ENCODE results near the gene CLCN7. TPM values are rescaled to one million over a fixed set of nuclear protein-coding genes. Genes with fewer than 3 reads are reported as not detected.

CLCN7 gene
- total RNA-seq, 1 donor from 2014 or later = 76.2 TPM

GRCh38 chr16:1496464-1496863 lies 21.6 kb upstream of the CLCN7 start:
- no peak for TF ChIP-seq CTCF (conservative IDR thresholded peaks at IDR 0.05; ENCODE audit: low read depth, low read length)
- DNase-seq (ENCODE audit: low read depth) = no peak
- no peak overlapping the region for H3K4me3 ChIP-seq (ENCODE audit: low read depth, low read length)

DNA sequence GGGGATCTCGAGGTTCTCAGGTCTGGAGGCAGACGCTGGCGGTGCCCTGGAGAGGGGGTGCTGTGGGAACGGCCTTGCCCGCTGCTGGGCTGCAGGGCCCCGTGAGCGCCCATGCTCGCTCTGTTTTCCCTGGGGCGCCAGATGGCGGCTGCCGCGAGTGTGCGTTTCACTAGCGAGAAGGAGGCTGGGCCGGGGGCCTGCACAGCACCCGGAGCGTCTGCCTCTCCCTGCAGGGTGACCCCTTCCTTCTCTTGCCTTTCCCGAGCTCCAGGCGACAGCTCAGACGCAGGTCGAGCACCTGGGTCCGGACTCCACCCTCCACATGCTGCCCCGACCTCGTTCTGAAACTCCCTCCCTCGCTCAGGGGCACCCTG lies 21.0 kb upstream of the CLCN7 start:
- TF ChIP-seq CTCF (conservative IDR thresholded peaks at IDR 0.05; ENCODE audit: low read depth, low read length) = no peak
- no peak for DNase-seq (ENCODE audit: low read depth)
- no peak overlapping the region for H3K4me3 ChIP-seq (ENCODE audit: low read depth, low read length)

DNA sequence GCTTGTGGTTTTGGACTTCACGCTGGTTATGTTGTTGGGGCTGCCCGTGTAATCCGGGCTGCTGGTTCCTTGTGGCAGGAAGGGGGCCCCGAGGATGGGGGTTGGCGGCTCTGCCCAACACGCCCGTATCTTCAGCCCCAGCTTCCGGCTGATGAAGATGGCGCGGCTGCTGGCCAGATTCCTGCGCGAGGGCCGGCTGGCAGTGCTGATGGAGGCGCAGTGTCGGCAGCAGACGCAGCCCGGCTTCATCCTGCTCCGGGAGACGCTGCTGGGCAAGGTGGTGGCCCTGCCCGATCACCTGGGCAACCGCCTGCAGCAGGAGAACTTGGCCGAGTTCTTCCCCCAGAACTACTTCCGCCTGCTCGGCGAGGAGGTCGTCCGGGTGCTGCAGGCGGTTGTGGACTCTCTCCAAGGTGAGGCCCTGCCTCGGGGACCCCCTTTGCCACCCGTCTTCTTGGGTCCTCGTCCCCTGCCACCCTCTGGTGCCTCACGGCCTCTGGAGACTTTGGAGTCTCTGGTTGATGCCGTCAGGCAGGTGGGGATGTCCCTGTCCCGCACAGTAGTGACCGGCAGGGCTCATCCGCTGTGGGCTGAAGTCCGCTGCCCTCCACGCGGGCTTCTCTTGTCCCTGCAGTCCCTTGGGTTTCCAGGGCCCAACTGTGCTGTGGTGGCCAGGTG lies 20.5 kb upstream of the CLCN7 start:
- TF ChIP-seq CTCF (conservative IDR thresholded peaks at IDR 0.05; ENCODE audit: low read depth, low read length) = no peak
- no peak for DNase-seq (ENCODE audit: low read depth)
- no peak overlapping the region for H3K4me3 ChIP-seq (ENCODE audit: low read depth, low read length)

GRCh38 chr16:1494711-1495110 lies 19.9 kb upstream of the CLCN7 start:
- TF ChIP-seq CTCF (conservative IDR thresholded peaks at IDR 0.05; ENCODE audit: low read depth, low read length) = no peak
- H3K4me3 ChIP-seq (ENCODE audit: low read depth, low read length) = no peak overlapping the region
- DNase-seq (ENCODE audit: low read depth) = no peak

DNA sequence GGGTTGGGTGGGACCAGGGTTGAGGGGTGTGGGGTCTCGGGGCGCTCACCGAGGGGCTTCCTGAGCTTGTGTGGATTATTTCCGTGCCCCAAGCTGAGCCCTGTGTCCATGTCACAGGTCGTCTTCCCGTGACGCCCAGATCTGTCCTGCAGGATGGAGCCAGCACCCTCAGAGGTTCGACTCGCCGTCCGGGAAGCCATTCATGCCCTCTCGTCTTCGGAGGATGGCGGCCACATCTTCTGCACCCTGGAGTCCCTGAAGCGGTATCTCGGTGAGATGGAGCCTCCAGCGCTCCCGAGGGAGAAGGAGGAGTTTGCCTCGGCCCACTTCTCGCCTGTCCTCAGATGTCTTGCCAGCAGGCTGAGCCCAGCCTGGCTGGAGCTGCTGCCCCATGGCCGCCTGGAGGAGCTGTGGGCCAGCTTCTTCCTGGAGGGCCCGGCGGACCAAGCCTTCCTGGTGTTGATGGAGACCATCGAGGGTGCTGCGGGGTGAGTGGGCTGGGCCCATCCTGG lies 19.4 kb upstream of the CLCN7 start:
- TF ChIP-seq CTCF (conservative IDR thresholded peaks at IDR 0.05; ENCODE audit: low read depth, low read length) = peak; percentile 31
- DNase-seq (ENCODE audit: low read depth) = no peak
- peak overlapping the region; percentile 89 for H3K4me3 ChIP-seq (ENCODE audit: low read depth, low read length)

DNA sequence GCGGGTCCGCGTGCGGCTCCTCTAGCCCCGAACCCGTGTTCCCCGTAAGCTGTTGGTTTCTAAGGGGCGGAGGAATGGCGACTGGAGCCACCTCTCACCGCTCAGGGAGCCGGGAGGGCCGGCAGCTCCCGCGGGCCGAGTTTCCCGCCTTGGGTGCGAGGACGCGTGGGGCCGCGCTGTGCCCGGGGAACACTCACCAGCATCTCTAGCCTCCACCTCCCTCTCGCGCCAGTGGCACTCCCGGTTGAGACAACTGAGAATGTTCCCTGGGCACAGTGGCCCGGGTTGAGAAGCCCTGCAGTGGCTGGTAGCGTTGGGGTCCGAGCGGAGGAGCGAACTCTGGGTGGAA lies 18.9 kb upstream of the CLCN7 start:
- no peak for TF ChIP-seq CTCF (conservative IDR thresholded peaks at IDR 0.05; ENCODE audit: low read depth, low read length)
- H3K4me3 ChIP-seq (ENCODE audit: low read depth, low read length) = peak overlapping the region; percentile 89
- no peak for DNase-seq (ENCODE audit: low read depth)

Data from epithelial cell of proximal tubule (primary cell).